SK-N-SH treated with all-trans-retinoic acid at 6 μM for 48 hours (cell line): ENCODE data around the gene TMEM250.
"Not testable (repeated sequence)": the region's sequence is repeated elsewhere in the genome, so short reads cannot be mapped to it uniquely, and the experiment has no call there.

Experiments used
- ATAC-seq: fragments of 200-7000 bp; cut with Tn5 transposase; 3 replicates; pipeline ENCODE4 v1.9.1; 2020; ENCODE audit warnings: mild to moderate bottlenecking, moderate library complexity
- ARNTL ChIP-seq: fragments of 450-650 bp; formaldehyde crosslinking; IDR thresholded peaks from 2 replicates; pipeline ENCODE4 v1.5.0; 2020; ENCODE audit warnings: low read depth, mild to moderate bottlenecking, moderate library complexity, borderline replicate concordance
- CSDC2 ChIP-seq: fragments of 250-450 bp; sonication (Bioruptor Pico); IDR thresholded peaks from 2 replicates; pipeline ENCODE4 v1.5.0; 2020; ENCODE audit warnings: mild to moderate bottlenecking, moderate library complexity
- ESRRG ChIP-seq: fragments of 250-450 bp; sonication (Bioruptor Pico); IDR thresholded peaks from 2 replicates; pipeline ENCODE4 v1.6.1; 2021; ENCODE audit warnings: mild to moderate bottlenecking
- GLIS3 ChIP-seq: fragments of 250-450 bp; sonication (Bioruptor Pico); IDR thresholded peaks from 2 replicates; pipeline ENCODE4 v1.5.0; 2020; ENCODE audit warnings: mild to moderate bottlenecking, moderate library complexity
- OSR1 ChIP-seq: fragments of 250-450 bp; sonication (Bioruptor Pico); IDR thresholded peaks from 2 replicates; pipeline ENCODE4 v1.8.0; 2022; ENCODE audit warnings: moderate library complexity, mild to moderate bottlenecking, inconsistent platforms
- PPARA ChIP-seq: fragments of 250-450 bp; sonication (Bioruptor Pico); IDR thresholded peaks from 2 replicates; pipeline ENCODE4 v1.5.0; 2020; ENCODE audit warnings: mild to moderate bottlenecking, borderline replicate concordance
- RARB ChIP-seq: fragments of 250-450 bp; sonication (Bioruptor Pico); IDR thresholded peaks from 2 replicates; pipeline ENCODE4 v1.8.0; 2021; ENCODE audit warnings: mild to moderate bottlenecking, moderate library complexity
- TCF4 ChIP-seq: fragments of 250-450 bp; sonication (Bioruptor Pico); IDR thresholded peaks from 2 replicates; pipeline ENCODE4 v1.8.0; 2021; ENCODE audit warnings: mild to moderate bottlenecking, moderate library complexity, borderline replicate concordance
- ZC3H10 ChIP-seq: fragments of 250-450 bp; sonication (Bioruptor Pico); IDR thresholded peaks from 2 replicates; pipeline ENCODE4 v1.5.1; 2021; ENCODE audit warnings: mild to moderate bottlenecking, moderate library complexity
- ZFP3 ChIP-seq: fragments of 250-450 bp; sonication (Bioruptor Pico); IDR thresholded peaks from 2 replicates; pipeline ENCODE4 v1.5.0; 2020; ENCODE audit warnings: mild to moderate bottlenecking, moderate library complexity
- ZFP30 ChIP-seq: fragments of 450-650 bp; formaldehyde crosslinking; IDR thresholded peaks from 2 replicates; pipeline ENCODE4 v1.5.0; 2022; ENCODE audit warnings: mild to moderate bottlenecking, moderate library complexity
- ZNF70 ChIP-seq: fragments of 450-650 bp; formaldehyde crosslinking; IDR thresholded peaks from 2 replicates; pipeline ENCODE4 v1.5.0; 2020; ENCODE audit warnings: mild to moderate bottlenecking, moderate library complexity
- ZNF8 ChIP-seq: fragments of 450-650 bp; formaldehyde crosslinking; IDR thresholded peaks from 2 replicates; pipeline ENCODE4 v1.5.0; 2020; ENCODE audit warnings: mild to moderate bottlenecking, moderate library complexity
- TF ChIP-seq, protein P1 (sequence below): fragments of 250-450 bp; sonication (Bioruptor Pico); IDR thresholded peaks from 2 replicates; pipeline ENCODE4 v1.8.0; 2020; ENCODE audit warnings: mild to moderate bottlenecking, moderate library complexity, borderline replicate concordance
- TF ChIP-seq, protein P2 (sequence below): fragments of 250-450 bp; sonication (Bioruptor Pico); IDR thresholded peaks from 2 replicates; pipeline ENCODE4 v1.5.0; 2020; ENCODE audit warnings: mild to moderate bottlenecking, moderate library complexity
- TF ChIP-seq, protein P3 (sequence below): fragments of 250-450 bp; sonication (Bioruptor Pico); IDR thresholded peaks from 2 replicates; pipeline ENCODE4 v1.5.1; 2020; ENCODE audit warnings: low read depth, mild to moderate bottlenecking, moderate library complexity
- TF ChIP-seq, protein P4 (sequence below): fragments of 250-450 bp; sonication (Bioruptor Pico); IDR thresholded peaks from 2 replicates; pipeline ENCODE4 v1.5.1; 2021; ENCODE audit warnings: mild to moderate bottlenecking, moderate library complexity
- TF ChIP-seq, protein P5 (sequence below): fragments of 250-450 bp; sonication (Bioruptor Pico); IDR thresholded peaks from 2 replicates; pipeline ENCODE4 v1.8.0; 2021; ENCODE audit warnings: low read depth, mild to moderate bottlenecking, moderate library complexity, borderline replicate concordance

Gene TMEM250

DNA sequence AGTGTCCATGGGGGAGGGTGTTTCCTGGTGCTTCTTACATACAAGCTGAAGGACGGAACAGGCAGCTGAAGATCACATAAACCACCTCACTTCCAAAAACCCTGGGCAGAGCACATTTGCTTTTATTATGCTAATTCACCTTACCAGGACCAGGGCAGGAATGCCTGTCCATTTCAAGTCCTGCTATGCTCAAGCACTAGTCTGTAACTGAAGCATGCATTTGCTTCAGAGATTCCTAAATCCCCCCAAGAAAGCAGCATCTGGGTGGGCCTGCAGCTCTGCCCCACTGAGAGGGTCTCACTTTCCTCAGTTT lies 14.2 kb downstream of the TMEM250 start:
- TF ChIP-seq RARB (CRISPR knock-in tag) (no peak), ZNF70 (CRISPR knock-in tag) (no peak), ZFP3 (no peak), ZFP30 (CRISPR knock-in tag) (no peak), TCF4 (no peak)
- no peak for ATAC-seq

DNA sequence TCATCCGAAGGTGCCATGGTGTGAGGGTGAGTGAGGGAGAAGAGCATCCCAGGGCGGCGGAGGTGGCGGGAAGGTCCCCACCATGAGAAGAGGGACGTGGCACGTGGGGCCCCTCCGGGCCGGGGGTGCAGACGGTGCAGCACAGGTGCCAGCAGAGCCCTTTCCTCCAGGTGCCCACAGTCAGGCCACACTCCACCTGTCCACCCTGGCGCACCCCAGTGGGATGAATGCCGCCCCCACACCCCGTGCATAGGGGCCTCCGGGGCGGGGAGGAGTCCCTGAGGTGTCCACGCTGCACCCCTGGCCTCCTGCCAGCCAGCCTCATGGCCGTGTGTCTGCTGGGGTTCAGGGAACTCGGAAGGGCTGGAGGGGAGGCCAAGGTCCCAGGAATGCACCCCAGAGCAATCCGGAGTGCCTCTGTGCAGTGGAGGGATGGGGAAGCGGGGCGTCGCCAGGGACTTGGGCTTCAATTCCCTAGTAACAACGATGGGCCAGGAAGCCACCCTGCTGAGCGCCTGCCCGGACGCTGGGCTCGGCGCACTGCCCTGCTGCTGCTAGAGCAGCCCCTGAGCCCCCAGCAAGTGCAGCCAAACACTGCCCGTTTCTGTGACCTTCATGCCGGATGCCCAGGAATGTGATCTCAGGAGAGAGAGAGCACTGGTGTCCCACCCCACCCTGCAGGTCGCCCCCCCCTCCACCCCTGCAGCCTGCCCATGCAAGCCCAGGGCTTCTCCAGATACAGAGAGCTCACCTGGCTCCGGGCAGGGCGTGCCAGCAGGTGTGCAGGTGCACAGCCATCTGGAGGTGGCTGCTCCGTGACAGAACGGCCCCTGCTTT lies 14.8 kb downstream of the TMEM250 start:
- ATAC-seq: no peak
- no peak for TF ChIP-seq CSDC2
- TF ChIP-seq, protein P1, sequence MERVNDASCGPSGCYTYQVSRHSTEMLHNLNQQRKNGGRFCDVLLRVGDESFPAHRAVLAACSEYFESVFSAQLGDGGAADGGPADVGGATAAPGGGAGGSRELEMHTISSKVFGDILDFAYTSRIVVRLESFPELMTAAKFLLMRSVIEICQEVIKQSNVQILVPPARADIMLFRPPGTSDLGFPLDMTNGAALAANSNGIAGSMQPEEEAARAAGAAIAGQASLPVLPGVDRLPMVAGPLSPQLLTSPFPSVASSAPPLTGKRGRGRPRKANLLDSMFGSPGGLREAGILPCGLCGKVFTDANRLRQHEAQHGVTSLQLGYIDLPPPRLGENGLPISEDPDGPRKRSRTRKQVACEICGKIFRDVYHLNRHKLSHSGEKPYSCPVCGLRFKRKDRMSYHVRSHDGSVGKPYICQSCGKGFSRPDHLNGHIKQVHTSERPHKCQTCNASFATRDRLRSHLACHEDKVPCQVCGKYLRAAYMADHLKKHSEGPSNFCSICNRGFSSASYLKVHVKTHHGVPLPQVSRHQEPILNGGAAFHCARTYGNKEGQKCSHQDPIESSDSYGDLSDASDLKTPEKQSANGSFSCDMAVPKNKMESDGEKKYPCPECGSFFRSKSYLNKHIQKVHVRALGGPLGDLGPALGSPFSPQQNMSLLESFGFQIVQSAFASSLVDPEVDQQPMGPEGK (CRISPR knock-in tag): no peak
- TF ChIP-seq ARNTL: no peak
- no peak for TF ChIP-seq ESRRG
- TF ChIP-seq TCF4: no peak
- no peak for TF ChIP-seq ZC3H10 (CRISPR knock-in tag)
- TF ChIP-seq, protein P2, sequence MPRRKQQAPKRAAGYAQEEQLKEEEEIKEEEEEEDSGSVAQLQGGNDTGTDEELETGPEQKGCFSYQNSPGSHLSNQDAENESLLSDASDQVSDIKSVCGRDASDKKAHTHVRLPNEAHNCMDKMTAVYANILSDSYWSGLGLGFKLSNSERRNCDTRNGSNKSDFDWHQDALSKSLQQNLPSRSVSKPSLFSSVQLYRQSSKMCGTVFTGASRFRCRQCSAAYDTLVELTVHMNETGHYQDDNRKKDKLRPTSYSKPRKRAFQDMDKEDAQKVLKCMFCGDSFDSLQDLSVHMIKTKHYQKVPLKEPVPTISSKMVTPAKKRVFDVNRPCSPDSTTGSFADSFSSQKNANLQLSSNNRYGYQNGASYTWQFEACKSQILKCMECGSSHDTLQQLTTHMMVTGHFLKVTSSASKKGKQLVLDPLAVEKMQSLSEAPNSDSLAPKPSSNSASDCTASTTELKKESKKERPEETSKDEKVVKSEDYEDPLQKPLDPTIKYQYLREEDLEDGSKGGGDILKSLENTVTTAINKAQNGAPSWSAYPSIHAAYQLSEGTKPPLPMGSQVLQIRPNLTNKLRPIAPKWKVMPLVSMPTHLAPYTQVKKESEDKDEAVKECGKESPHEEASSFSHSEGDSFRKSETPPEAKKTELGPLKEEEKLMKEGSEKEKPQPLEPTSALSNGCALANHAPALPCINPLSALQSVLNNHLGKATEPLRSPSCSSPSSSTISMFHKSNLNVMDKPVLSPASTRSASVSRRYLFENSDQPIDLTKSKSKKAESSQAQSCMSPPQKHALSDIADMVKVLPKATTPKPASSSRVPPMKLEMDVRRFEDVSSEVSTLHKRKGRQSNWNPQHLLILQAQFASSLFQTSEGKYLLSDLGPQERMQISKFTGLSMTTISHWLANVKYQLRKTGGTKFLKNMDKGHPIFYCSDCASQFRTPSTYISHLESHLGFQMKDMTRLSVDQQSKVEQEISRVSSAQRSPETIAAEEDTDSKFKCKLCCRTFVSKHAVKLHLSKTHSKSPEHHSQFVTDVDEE: no peak
- no peak for TF ChIP-seq ZFP3
- TF ChIP-seq OSR1 (CRISPR knock-in tag): no peak
- no peak for TF ChIP-seq ZNF8
- TF ChIP-seq RARB (CRISPR knock-in tag): no peak
- TF ChIP-seq ZNF70 (CRISPR knock-in tag): no peak
- TF ChIP-seq, protein P3, sequence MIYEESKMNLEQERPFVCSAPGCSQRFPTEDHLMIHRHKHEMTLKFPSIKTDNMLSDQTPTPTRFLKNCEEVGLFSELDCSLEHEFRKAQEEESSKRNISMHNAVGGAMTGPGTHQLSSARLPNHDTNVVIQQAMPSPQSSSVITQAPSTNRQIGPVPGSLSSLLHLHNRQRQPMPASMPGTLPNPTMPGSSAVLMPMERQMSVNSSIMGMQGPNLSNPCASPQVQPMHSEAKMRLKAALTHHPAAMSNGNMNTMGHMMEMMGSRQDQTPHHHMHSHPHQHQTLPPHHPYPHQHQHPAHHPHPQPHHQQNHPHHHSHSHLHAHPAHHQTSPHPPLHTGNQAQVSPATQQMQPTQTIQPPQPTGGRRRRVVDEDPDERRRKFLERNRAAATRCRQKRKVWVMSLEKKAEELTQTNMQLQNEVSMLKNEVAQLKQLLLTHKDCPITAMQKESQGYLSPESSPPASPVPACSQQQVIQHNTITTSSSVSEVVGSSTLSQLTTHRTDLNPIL (CRISPR knock-in tag): no peak
- TF ChIP-seq PPARA (CRISPR knock-in tag): no peak
- TF ChIP-seq, protein P4, sequence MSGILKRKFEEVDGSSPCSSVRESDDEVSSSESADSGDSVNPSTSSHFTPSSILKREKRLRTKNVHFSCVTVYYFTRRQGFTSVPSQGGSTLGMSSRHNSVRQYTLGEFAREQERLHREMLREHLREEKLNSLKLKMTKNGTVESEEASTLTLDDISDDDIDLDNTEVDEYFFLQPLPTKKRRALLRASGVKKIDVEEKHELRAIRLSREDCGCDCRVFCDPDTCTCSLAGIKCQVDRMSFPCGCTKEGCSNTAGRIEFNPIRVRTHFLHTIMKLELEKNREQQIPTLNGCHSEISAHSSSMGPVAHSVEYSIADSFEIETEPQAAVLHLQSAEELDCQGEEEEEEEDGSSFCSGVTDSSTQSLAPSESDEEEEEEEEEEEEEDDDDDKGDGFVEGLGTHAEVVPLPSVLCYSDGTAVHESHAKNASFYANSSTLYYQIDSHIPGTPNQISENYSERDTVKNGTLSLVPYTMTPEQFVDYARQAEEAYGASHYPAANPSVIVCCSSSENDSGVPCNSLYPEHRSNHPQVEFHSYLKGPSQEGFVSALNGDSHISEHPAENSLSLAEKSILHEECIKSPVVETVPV (CRISPR knock-in tag): no peak
- TF ChIP-seq, protein P5, sequence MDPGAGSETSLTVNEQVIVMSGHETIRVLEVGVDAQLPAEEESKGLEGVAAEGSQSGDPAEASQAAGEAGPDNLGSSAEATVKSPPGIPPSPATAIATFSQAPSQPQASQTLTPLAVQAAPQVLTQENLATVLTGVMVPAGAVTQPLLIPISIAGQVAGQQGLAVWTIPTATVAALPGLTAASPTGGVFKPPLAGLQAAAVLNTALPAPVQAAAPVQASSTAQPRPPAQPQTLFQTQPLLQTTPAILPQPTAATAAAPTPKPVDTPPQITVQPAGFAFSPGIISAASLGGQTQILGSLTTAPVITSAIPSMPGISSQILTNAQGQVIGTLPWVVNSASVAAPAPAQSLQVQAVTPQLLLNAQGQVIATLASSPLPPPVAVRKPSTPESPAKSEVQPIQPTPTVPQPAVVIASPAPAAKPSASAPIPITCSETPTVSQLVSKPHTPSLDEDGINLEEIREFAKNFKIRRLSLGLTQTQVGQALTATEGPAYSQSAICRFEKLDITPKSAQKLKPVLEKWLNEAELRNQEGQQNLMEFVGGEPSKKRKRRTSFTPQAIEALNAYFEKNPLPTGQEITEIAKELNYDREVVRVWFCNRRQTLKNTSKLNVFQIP (CRISPR knock-in tag): no peak
- TF ChIP-seq GLIS3 (CRISPR knock-in tag): no peak

DNA sequence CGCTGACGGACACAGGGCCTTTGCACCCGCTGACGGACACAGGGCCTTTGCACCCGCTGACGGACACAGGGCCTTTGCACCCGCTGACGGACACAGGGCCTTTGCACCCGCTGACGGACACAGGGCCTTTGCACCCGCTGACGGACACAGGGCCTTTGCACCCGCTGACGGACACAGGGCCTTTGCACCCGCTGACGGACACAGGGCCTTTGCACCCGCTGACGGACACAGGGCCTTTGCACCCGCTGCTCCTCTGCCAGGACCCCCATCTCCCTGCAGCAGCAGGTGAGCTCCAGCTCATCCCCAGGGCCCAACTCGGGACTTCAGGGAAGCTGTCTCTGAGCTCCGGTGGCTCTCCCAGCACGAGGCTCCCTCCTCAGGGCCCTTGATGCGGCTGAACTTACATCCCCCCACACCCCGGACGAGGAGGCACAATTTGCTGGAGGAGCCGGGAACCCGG lies 17.0 kb downstream of the TMEM250 start:
- ATAC-seq: not testable (repeated sequence)
